Measurements from ENCODE around the gene RNASE12. TPM values are rescaled to one million over a fixed set of nuclear protein-coding genes. Genes with fewer than 3 reads are reported as not detected.

Gene RNASE12
- polyA plus RNA-seq, 1 donor from 2014 or later = not detected

DNA sequence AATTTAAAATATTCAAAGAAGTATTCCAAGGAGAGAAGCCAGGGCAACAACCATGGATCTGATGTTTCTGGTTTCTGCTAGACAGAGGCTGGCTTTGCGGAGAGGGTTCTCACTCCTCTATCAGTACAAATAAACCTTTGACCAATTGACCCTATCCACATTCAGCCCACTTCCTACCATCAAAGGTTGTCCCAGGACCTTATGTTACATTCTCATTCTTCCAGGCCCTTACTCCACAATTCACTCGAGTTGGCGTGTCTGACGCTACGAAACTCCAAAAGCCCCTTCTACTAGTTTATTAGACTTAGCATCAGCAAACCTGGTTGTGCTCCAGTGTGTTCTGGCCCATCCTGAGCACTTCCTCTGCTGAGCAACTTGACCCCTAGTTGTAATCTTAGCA lies 24.8 kb upstream of the RNASE12 start:
- Histone ChIP-seq H3K9ac (ENCODE audit: low read length) (no peak overlapping the region), H3K27ac (ENCODE audit: low read length) (no peak overlapping the region), H3K9me2 (ENCODE audit: insufficient read depth, low read length) (no peaks in the 10 kb centered on the region), H3K4me3 (ENCODE audit: low read length) (no peak overlapping the region), H3F3A (ENCODE audit: insufficient read depth, low read length, poor library complexity, severe bottlenecking) (peaks cover 5% of the 10 kb centered on the region), H3K27me3 (ENCODE audit: insufficient read depth, low read depth, low read length) (no peaks in the 10 kb centered on the region), H4K20me1 (ENCODE audit: insufficient read depth) (no peaks in the 10 kb centered on the region), H2AFZ (ENCODE audit: low read depth, low read length) (no peak overlapping the region), H3K36me3 (ENCODE audit: insufficient read depth, low read length) (no peaks in the 10 kb centered on the region), H3K4me2 (ENCODE audit: low read length) (no peak overlapping the region), H3K79me2 (replicated peaks; ENCODE audit: insufficient read depth, low read length) (no peaks in the 10 kb centered on the region), H3K9me3 (ENCODE audit: low read length) (no peaks in the 10 kb centered on the region)
- no peak for TF ChIP-seq EZH2 (IDR thresholded peaks at IDR 0.05; ENCODE audit: borderline replicate concordance, insufficient read depth, low read length, poor library complexity, severe bottlenecking)
- no peak for TF ChIP-seq MXI1 (conservative IDR thresholded peaks at IDR 0.05; ENCODE audit: poor library complexity, severe bottlenecking)
- no peak for TF ChIP-seq EP300 (conservative IDR thresholded peaks at IDR 0.05; ENCODE audit: poor library complexity, severe bottlenecking)
- TF ChIP-seq, protein P1, sequence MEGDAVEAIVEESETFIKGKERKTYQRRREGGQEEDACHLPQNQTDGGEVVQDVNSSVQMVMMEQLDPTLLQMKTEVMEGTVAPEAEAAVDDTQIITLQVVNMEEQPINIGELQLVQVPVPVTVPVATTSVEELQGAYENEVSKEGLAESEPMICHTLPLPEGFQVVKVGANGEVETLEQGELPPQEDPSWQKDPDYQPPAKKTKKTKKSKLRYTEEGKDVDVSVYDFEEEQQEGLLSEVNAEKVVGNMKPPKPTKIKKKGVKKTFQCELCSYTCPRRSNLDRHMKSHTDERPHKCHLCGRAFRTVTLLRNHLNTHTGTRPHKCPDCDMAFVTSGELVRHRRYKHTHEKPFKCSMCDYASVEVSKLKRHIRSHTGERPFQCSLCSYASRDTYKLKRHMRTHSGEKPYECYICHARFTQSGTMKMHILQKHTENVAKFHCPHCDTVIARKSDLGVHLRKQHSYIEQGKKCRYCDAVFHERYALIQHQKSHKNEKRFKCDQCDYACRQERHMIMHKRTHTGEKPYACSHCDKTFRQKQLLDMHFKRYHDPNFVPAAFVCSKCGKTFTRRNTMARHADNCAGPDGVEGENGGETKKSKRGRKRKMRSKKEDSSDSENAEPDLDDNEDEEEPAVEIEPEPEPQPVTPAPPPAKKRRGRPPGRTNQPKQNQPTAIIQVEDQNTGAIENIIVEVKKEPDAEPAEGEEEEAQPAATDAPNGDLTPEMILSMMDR (IDR thresholded peaks at IDR 0.05; ENCODE audit: poor library complexity, severe bottlenecking) = no peak
- TF ChIP-seq RAD21 (conservative IDR thresholded peaks at IDR 0.05) = no peak
- no peak for TF ChIP-seq TAF1 (IDR thresholded peaks at IDR 0.05; ENCODE audit: low read depth)
- TF ChIP-seq, protein P2, sequence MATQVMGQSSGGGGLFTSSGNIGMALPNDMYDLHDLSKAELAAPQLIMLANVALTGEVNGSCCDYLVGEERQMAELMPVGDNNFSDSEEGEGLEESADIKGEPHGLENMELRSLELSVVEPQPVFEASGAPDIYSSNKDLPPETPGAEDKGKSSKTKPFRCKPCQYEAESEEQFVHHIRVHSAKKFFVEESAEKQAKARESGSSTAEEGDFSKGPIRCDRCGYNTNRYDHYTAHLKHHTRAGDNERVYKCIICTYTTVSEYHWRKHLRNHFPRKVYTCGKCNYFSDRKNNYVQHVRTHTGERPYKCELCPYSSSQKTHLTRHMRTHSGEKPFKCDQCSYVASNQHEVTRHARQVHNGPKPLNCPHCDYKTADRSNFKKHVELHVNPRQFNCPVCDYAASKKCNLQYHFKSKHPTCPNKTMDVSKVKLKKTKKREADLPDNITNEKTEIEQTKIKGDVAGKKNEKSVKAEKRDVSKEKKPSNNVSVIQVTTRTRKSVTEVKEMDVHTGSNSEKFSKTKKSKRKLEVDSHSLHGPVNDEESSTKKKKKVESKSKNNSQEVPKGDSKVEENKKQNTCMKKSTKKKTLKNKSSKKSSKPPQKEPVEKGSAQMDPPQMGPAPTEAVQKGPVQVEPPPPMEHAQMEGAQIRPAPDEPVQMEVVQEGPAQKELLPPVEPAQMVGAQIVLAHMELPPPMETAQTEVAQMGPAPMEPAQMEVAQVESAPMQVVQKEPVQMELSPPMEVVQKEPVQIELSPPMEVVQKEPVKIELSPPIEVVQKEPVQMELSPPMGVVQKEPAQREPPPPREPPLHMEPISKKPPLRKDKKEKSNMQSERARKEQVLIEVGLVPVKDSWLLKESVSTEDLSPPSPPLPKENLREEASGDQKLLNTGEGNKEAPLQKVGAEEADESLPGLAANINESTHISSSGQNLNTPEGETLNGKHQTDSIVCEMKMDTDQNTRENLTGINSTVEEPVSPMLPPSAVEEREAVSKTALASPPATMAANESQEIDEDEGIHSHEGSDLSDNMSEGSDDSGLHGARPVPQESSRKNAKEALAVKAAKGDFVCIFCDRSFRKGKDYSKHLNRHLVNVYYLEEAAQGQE (IDR thresholded peaks at IDR 0.05; ENCODE audit: borderline replicate concordance) = no peak
- no peak for TF ChIP-seq POLR2AphosphoS5 (IDR thresholded peaks at IDR 0.05)
- TF ChIP-seq SMC3 (conservative IDR thresholded peaks at IDR 0.05; ENCODE audit: poor library complexity) = no peak

DNA sequence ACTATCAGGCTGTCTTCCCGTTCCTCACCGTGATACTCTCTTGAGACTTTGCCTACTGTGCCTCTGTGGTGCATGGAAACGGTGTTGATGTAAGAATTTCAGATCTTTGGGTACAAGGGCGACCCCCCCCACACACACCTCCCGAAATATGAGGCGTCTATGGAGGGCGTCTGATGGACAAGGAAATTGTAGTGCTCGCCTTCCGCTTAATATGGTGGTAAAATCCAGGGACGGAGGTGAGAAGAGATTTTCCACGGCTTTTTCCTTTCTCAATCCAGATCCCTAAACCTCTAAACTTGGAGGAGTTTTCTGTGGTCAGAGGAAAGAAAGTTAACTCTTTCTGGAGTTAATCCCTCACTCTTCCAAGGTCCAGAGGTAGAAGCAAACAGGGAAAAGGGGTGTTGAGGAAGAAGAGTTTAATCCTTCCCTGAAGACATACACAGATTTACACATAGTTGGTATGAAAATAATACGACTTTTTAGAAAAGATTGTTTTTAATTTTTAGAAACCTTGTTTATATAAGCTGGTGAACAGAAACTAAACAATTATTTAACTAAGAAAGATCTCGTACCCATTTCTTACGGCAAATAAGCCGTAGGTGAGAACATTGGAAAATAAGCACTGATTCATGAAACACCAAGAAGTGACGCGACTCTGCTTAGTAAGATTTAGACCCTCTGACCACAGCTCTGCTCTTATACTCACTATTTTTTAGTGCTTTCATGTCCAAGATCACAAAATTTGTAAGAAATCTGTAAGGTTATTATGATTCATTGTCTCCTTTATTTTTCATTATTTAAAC lies 23.1 kb upstream of the RNASE12 start:
- Histone ChIP-seq H3K79me2 (replicated peaks; ENCODE audit: insufficient read depth, low read length) (no peaks in the 10 kb centered on the region), H3K27me3 (ENCODE audit: insufficient read depth, low read depth, low read length) (peaks cover 5% of the 10 kb centered on the region), H3K9me3 (ENCODE audit: low read length) (no peaks in the 10 kb centered on the region), H2AFZ (ENCODE audit: low read depth, low read length) (peak overlapping the region; percentile 11), H3F3A (ENCODE audit: insufficient read depth, low read length, poor library complexity, severe bottlenecking) (peaks cover 5% of the 10 kb centered on the region), H3K9me2 (ENCODE audit: insufficient read depth, low read length) (no peaks in the 10 kb centered on the region), H3K4me3 (ENCODE audit: low read length) (peak overlapping the region; percentile 72), H4K20me1 (ENCODE audit: insufficient read depth) (no peaks in the 10 kb centered on the region), H3K9ac (ENCODE audit: low read length) (peak overlapping the region; percentile 57), H3K4me2 (ENCODE audit: low read length) (peak overlapping the region; percentile 79), H3K36me3 (ENCODE audit: insufficient read depth, low read length) (no peaks in the 10 kb centered on the region), H3K27ac (ENCODE audit: low read length) (peak overlapping the region; percentile 48)
- no peak for TF ChIP-seq EZH2 (IDR thresholded peaks at IDR 0.05; ENCODE audit: borderline replicate concordance, insufficient read depth, low read length, poor library complexity, severe bottlenecking)
- TF ChIP-seq TAF1 (IDR thresholded peaks at IDR 0.05; ENCODE audit: low read depth) = no peak
- TF ChIP-seq, protein P1 (IDR thresholded peaks at IDR 0.05; ENCODE audit: poor library complexity, severe bottlenecking) = no peak
